K562 (cell line): ENCODE data around the gene SGSH. TPM values are rescaled to one million over a fixed set of nuclear protein-coding genes. Genes with fewer than 3 reads are reported as not detected.

Source experiments
- ADNP ChIP-seq: fragments of 200-800 bp; sonication (Bioruptor generic); IDR thresholded peaks from 2 replicates; pipeline ENCODE4 v1.6.1; 2016; ENCODE audit warnings: missing genetic modification characterization, missing compliant biosample characterization
- KLF16 ChIP-seq: IDR thresholded peaks from 2 replicates; pipeline ENCODE4 v1.6.1; 2016; ENCODE audit warnings: antibody characterized with exemption
- MGA ChIP-seq: fragments of 450-650 bp; IDR thresholded peaks from 2 replicates; pipeline ENCODE4 v1.6.1; 2016; ENCODE audit warnings: mild to moderate bottlenecking, moderate library complexity
- MTA1 ChIP-seq: fragments of 450-650 bp; IDR thresholded peaks from 2 replicates; pipeline ENCODE4 v1.6.1; 2017; ENCODE audit warnings: borderline replicate concordance
- NFE2L1 ChIP-seq: fragments of 450-650 bp; IDR thresholded peaks from 2 replicates; pipeline ENCODE4 v1.6.1; 2016; ENCODE audit warnings: missing genetic modification characterization, low read depth, mild to moderate bottlenecking, missing compliant biosample characterization, moderate library complexity, borderline replicate concordance
- NR2C2 ChIP-seq, 2 experiments: fragments of 200-800 bp in 1 of 2; sonication (Bioruptor generic) in 1 of 2; sonication (generic) in 1 of 2; formaldehyde crosslinking in 1 of 2; IDR thresholded peaks; 2 replicates each; pipeline versions ENCODE4 v1.6.1 to v1.8.0; 2016 to 2022; ENCODE audit warnings: mild to moderate bottlenecking in 1 of 2, missing compliant biosample characterization in 1 of 2, missing genetic modification characterization in 1 of 2, missing genetic modification reagents in 1 of 2
- NR3C1 ChIP-seq: sonication (generic); formaldehyde crosslinking; IDR thresholded peaks from 2 replicates; pipeline ENCODE4 v1.8.1; 2022; ENCODE audit warnings: missing genetic modification reagents
- RBFOX2 ChIP-seq: fragments of 200-400 bp; formaldehyde crosslinking; IDR thresholded peaks from 2 replicates; pipeline ENCODE4 v1.6.1; 2017; ENCODE audit warnings: low read depth, mild to moderate bottlenecking, low read length, moderate library complexity
- SRSF1 ChIP-seq: fragments of 200-400 bp; formaldehyde crosslinking; IDR thresholded peaks from 2 replicates; pipeline ENCODE4 v1.6.1; 2017; ENCODE audit warnings: mild to moderate bottlenecking, low read depth, low read length, moderate library complexity
- TCF3 ChIP-seq: sonication (generic); formaldehyde crosslinking; IDR thresholded peaks from 2 replicates; pipeline ENCODE4 v1.4.0; 2020; ENCODE audit warnings: mild to moderate bottlenecking, missing genetic modification reagents
- ZNF263 ChIP-seq: sonication (generic); formaldehyde crosslinking; IDR thresholded peaks from 2 replicates; pipeline ENCODE4 v1.8.0; 2022; ENCODE audit warnings: mild to moderate bottlenecking, missing genetic modification reagents, borderline replicate concordance
- ZNF311 ChIP-seq: fragments of 250-450 bp; sonication (Bioruptor Pico); IDR thresholded peaks from 2 replicates; pipeline ENCODE4 v1.4.0; 2020; ENCODE audit warnings: mild to moderate bottlenecking, moderate library complexity
- ZNF507 ChIP-seq: conservative IDR thresholded peaks from 2 replicates; pipeline ENCODE4 v1.6.1; 2017; ENCODE audit warnings: missing genetic modification characterization, missing compliant biosample characterization
- polyA plus RNA-seq, 8 experiments: library from polyadenylated mRNA; depleted of rRNA in 4 of 8; stranded (reverse) in 5 of 8; unstranded in 3 of 8; fragments of >200 nt; fragmentation: Nextera tagmentation in 2 of 8; fragmentation: Illumina TruSeq in 1 of 8; extraction: Ambion mirVana in 2 of 8; extraction: Trizol in 1 of 8; gene quantifications; 2 replicates each; pipeline versions ENCODE4 v1.2.1 to v1.2.3, GENCODE V29; 2011 to 2014; ENCODE audit warnings: inconsistent platforms in 1 of 8, missing spikeins in 1 of 8
- total RNA-seq, 7 experiments: library from RNA; depleted of rRNA in 6 of 7; stranded (reverse); fragments of >200 nt in 6 of 7; fragmentation: Illumina TruSeq in 2 of 7; extraction: Trizol in 2 of 7; gene quantifications; 2 replicates each; pipeline versions ENCODE4 v1.2.1 to v1.2.3, GENCODE V29; 2011 to 2021; ENCODE audit warnings: low replicate concordance in 1 of 7
- TF ChIP-seq, protein P1 (sequence below), 2 experiments: IDR thresholded peaks; 2 replicates each; pipeline ENCODE4 v1.6.1; 2012; ENCODE audit warnings: improper control_type of control experiment in 2 of 2, low read depth in 2 of 2, low read length in 2 of 2, borderline replicate concordance in 1 of 2
- TF ChIP-seq, protein P2 (sequence below): sonication (generic); IDR thresholded peaks from 2 replicates; pipeline ENCODE4 v1.6.1; 2016

SGSH gene
- total and polyA plus RNA-seq, 9 of the 15 experiments (the other 6 are each of a cell fraction or from before 2014, with no cell fraction given) = 0.25 to 15.7 (median 4.9) TPM

DNA sequence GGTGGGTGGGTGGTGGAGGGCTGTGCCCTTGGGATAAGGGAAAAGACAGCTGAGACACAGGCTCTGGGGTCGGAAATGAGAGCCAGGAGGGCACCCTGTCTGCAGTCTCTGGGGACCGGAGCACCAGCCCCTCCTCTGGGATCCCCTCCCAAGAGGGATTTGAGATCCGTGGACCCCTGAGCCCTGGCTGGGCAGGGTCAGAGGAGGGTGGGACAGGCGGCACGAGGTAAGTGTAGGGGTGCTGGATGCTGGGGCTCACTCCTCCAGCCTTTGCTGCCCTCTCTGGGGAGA is 425 bp downstream of the SGSH start (continued):
- TF ChIP-seq, protein P1, sequence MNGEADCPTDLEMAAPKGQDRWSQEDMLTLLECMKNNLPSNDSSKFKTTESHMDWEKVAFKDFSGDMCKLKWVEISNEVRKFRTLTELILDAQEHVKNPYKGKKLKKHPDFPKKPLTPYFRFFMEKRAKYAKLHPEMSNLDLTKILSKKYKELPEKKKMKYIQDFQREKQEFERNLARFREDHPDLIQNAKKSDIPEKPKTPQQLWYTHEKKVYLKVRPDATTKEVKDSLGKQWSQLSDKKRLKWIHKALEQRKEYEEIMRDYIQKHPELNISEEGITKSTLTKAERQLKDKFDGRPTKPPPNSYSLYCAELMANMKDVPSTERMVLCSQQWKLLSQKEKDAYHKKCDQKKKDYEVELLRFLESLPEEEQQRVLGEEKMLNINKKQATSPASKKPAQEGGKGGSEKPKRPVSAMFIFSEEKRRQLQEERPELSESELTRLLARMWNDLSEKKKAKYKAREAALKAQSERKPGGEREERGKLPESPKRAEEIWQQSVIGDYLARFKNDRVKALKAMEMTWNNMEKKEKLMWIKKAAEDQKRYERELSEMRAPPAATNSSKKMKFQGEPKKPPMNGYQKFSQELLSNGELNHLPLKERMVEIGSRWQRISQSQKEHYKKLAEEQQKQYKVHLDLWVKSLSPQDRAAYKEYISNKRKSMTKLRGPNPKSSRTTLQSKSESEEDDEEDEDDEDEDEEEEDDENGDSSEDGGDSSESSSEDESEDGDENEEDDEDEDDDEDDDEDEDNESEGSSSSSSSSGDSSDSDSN (IDR thresholded peaks at IDR 0.05; ENCODE audit: borderline replicate concordance in 1 of 2, low read depth in 2 of 2, low read length in 2 of 2) = no peak
- TF ChIP-seq ADNP (tag) (no peak), ZNF507 (tag) (no peak), ZNF311 (CRISPR knock-in tag) (no peak), TCF3 (CRISPR knock-in tag) (no peak), NFE2L1 (tag) (no peak), KLF16 (no peak), RBFOX2 (no peak), ZNF263 (CRISPR knock-in tag) (0 out of 2 replicates have a peak, but pooled peaks have one; percentile 18), MTA1 (no peak), NR2C2 (CRISPR knock-in tag; IDR thresholded peaks at IDR 0.05) (no peak), NR2C2 (tag; IDR thresholded peaks at IDR 0.05) (no peak), MGA (0 out of 2 replicates have a peak, but pooled peaks have one; percentile 16), SRSF1 (no peak), NR3C1 (CRISPR knock-in tag) (no peak)
- TF ChIP-seq, protein P2, sequence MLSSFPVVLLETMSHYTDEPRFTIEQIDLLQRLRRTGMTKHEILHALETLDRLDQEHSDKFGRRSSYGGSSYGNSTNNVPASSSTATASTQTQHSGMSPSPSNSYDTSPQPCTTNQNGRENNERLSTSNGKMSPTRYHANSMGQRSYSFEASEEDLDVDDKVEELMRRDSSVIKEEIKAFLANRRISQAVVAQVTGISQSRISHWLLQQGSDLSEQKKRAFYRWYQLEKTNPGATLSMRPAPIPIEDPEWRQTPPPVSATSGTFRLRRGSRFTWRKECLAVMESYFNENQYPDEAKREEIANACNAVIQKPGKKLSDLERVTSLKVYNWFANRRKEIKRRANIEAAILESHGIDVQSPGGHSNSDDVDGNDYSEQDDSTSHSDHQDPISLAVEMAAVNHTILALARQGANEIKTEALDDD = no peak
